Astrocyte (in vitro differentiated cells and primary cell): ENCODE data around the gene SNX10. TPM values are rescaled to one million over a fixed set of nuclear protein-coding genes. Genes with fewer than 3 reads are reported as not detected.

ENCODE experiments used
- total RNA-seq: library from RNA; stranded (reverse); gene quantifications from 2 replicates; pipeline ENCODE4 v1.2.1, GENCODE V29; 2021

The SNX10 gene
- total RNA-seq, 1 donor from 2014 or later, result 5.4 TPM

Other genes with a start within 250 kb of the SNX10 start
- gene NFE2L3, start 139.7 kb upstream of the SNX10 start, total RNA-seq, result 49.0 and 50.4 TPM in 2 replicates
- gene HNRNPA2B1, start 91.1 kb upstream of the SNX10 start, total RNA-seq, result 361 and 415 TPM in 2 replicates
- 141 and 148 TPM in 2 replicates for gene CBX3, start 90.1 kb upstream of the SNX10 start, total RNA-seq